HepG2 (cell line): ENCODE measurements around the gene RMI2. TPM values are rescaled to one million over a fixed set of nuclear protein-coding genes. Genes with fewer than 3 reads are reported as not detected.

Source experiments
- ATAC-seq: fragments of 200-7000 bp; cut with Tn5 transposase; 3 replicates; pipeline ENCODE4 v1.9.1; 2020; ENCODE audit warnings: mild to moderate bottlenecking, moderate library complexity
- BruUV-seq: library from RNA; stranded (reverse); fragments of 400-500 nt; replicated peaks from 2 replicates; lab custom pipeline; 2021; lab: Mats Ljungman, UMichigan
- CTCF ChIA-PET: fragments of 300-600 bp; formaldehyde crosslinking; extraction: SDS; loops from one replicate; lab custom pipeline; 2021; ENCODE audit warnings: low total read pairs, inconsistent platforms, low intra/inter-chr PET ratio; lab: Yijun Ruan, JAX
- POLR2A ChIA-PET: fragments of 350-600 bp; sonication (Branson Sonifier 250); formaldehyde crosslinking; loops from one replicate; lab custom pipeline; 2020; ENCODE audit warnings: antibody characterized with exemption, inconsistent platforms; lab: Yijun Ruan, JAX
- DNase-seq: peaks from one replicate; pipeline ENCODE4 v3.0.0-alpha.2; 2015; ENCODE audit warnings: low spot score
- FAIRE-seq: peaks from 3 replicates; lab custom pipeline; 2011; peaks lifted over from hg19 to GRCh38; lab: Jason Lieb, UNC
- H2AFZ ChIP-seq: one replicate; pipeline ENCODE4 v1.6.1; 2011; ENCODE audit warnings: low read length, inconsistent platforms
- H3K27ac ChIP-seq: fragments of 300-600 bp; 3 replicates; pipeline ENCODE4 v1.8.0; 2011; ENCODE audit warnings: mixed run types, mild to moderate bottlenecking, mixed read lengths, low read length, inconsistent platforms; ENCODE audit not compliant: insufficient read depth; ENCODE audit errors: extremely low read length
- H3K27me3 ChIP-seq, 2 experiments: fragments of 200-600 bp in 1 of 2; 2 replicates in 1 of 2; 3 replicates in 1 of 2; pipeline versions ENCODE4 v1.6.0 to v1.8.0; 2011; ENCODE audit warnings: low read length in 2 of 2, mild to moderate bottlenecking in 2 of 2, moderate library complexity in 2 of 2, inconsistent platforms in 1 of 2; ENCODE audit not compliant: insufficient read depth in 2 of 2, control insufficient read depth in 1 of 2
- H3K36me3 ChIP-seq, 2 experiments: fragments of 200-600 bp in 1 of 2; replicated peaks in 1 of 2; 2 replicates in 1 of 2; 3 replicates in 1 of 2; pipeline versions ENCODE4 v1.5.1 to v1.8.0; 2011; ENCODE audit warnings: low read length in 2 of 2, inconsistent platforms in 1 of 2; ENCODE audit not compliant: insufficient read depth in 2 of 2, control insufficient read depth in 1 of 2
- H3K4me1 ChIP-seq: 2 replicates; pipeline ENCODE4 v1.5.1; 2012; ENCODE audit warnings: low read length, inconsistent platforms; ENCODE audit not compliant: insufficient read depth
- H3K4me2 ChIP-seq: 2 replicates; pipeline ENCODE4 v1.6.0; 2011; ENCODE audit warnings: low read depth, low read length, inconsistent platforms
- H3K4me3 ChIP-seq, 3 experiments: fragments of 200-600 bp in 1 of 3; sonication (generic), shearing (Covaris generic) in 1 of 3; replicated peaks in 1 of 3; 2 replicates each; pipeline ENCODE4 v1.5.1; 2011 to 2016; ENCODE audit warnings: low read length in 3 of 3, inconsistent platforms in 2 of 3, low read depth in 2 of 3, mild to moderate bottlenecking in 2 of 3, control low read depth in 1 of 3, mixed read lengths in 1 of 3; ENCODE audit not compliant: insufficient read depth in 1 of 3
- H3K79me2 ChIP-seq: one replicate; pipeline ENCODE4 v1.6.1; 2011; ENCODE audit warnings: low read length, inconsistent platforms; ENCODE audit not compliant: insufficient read depth
- H3K9ac ChIP-seq: 2 replicates; pipeline ENCODE4 v1.6.0; 2011; ENCODE audit warnings: mild to moderate bottlenecking, low read depth, low read length, inconsistent platforms; ENCODE audit not compliant: insufficient read depth
- H3K9me3 ChIP-seq: 2 replicates; pipeline ENCODE4 v1.5.1; 2012; ENCODE audit warnings: mild to moderate bottlenecking, low read length
- H4K20me1 ChIP-seq: 2 replicates; pipeline ENCODE4 v1.6.0; 2011; ENCODE audit warnings: inconsistent platforms, mild to moderate bottlenecking, low read length, moderate library complexity; ENCODE audit not compliant: insufficient read depth
- FIP1L1 ChIP-seq: fragments of 200-400 bp; formaldehyde crosslinking; IDR thresholded peaks from 2 replicates; pipeline ENCODE4 v1.6.1; 2018; ENCODE audit warnings: low read depth, mild to moderate bottlenecking, low read length, moderate library complexity, borderline replicate concordance; ENCODE audit not compliant: insufficient read depth
- FOXA3 ChIP-seq: IDR thresholded peaks from 2 replicates; pipeline ENCODE4 v1.6.1; 2016; ENCODE audit warnings: missing genetic modification reagents, missing compliant biosample characterization
- GFI1 ChIP-seq: sonication (generic); formaldehyde crosslinking; IDR thresholded peaks from 2 replicates; pipeline ENCODE4 v1.5.0; 2020; ENCODE audit warnings: missing genetic modification reagents, mild to moderate bottlenecking, borderline replicate concordance
- TBL1XR1 ChIP-seq: fragments of 150-350 bp; IDR thresholded peaks from 2 replicates; pipeline ENCODE4 v1.6.1; 2014; ENCODE audit warnings: borderline replicate concordance, low read length; ENCODE audit not compliant: partially characterized antibody
- TRIM24 ChIP-seq: sonication (generic); formaldehyde crosslinking; IDR thresholded peaks from 2 replicates; pipeline ENCODE4 v1.8.0; 2022; ENCODE audit warnings: mild to moderate bottlenecking, missing genetic modification reagents
- ZMYM4 ChIP-seq: sonication (generic); formaldehyde crosslinking; IDR thresholded peaks from 2 replicates; pipeline ENCODE4 v1.8.1; 2023; ENCODE audit warnings: mild to moderate bottlenecking, missing genetic modification reagents
- ZNF142 ChIP-seq: sonication (generic); formaldehyde crosslinking; IDR thresholded peaks from 2 replicates; pipeline ENCODE4 v1.4.0; 2020; ENCODE audit warnings: missing genetic modification reagents
- ZNF318 ChIP-seq: sonication (generic); formaldehyde crosslinking; IDR thresholded peaks from 2 replicates; pipeline ENCODE4 v1.4.0; 2020; ENCODE audit warnings: mild to moderate bottlenecking, missing genetic modification reagents
- ZNF547 ChIP-seq: sonication (generic); formaldehyde crosslinking; IDR thresholded peaks from 2 replicates; pipeline ENCODE4 v1.5.1; 2020; ENCODE audit warnings: mild to moderate bottlenecking, missing genetic modification reagents
- WGBS: methylation state at CpG from one replicate; pipeline ENCODE4 v1.1.6; 2017; ENCODE audit warnings: low lambda C conversion rate; 5-methylcytosine and 5-hydroxymethylcytosine counted together
- in situ Hi-C: cut with HindIII; loops from 2 replicates; pipeline ENCODE4 v1.10.0; 2017; ENCODE audit warnings: low pct_unique_long_range_greater_than_20kb; ENCODE audit not compliant: extremely low pct_ligation_motif_present
- intact Hi-C: fragments of 100-400 bp; cut with micrococcal nuclease; formaldehyde crosslinking; loops from one replicate; pipeline ENCODE4 v1.10.0; 2022; ENCODE audit not compliant: unreplicated experiment
- polyA plus RNA-seq, 8 experiments: library from polyadenylated mRNA; depleted of rRNA in 3 of 8; stranded (reverse) in 7 of 8; unstranded in 1 of 8; fragments of >200 nt; fragmentation: Illumina TruSeq in 4 of 8; extraction: Trizol in 4 of 8; gene quantifications; 2 replicates each; pipeline versions ENCODE4 v1.2.1 to v1.2.3, GENCODE V29; 2011 to 2016; ENCODE audit warnings: low read depth in 4 of 8, missing spikeins in 1 of 8, mixed read lengths in 1 of 8; ENCODE audit not compliant: insufficient read depth in 1 of 8
- total RNA-seq, 5 experiments: library from RNA; depleted of rRNA; stranded (reverse); fragments of >200 nt; fragmentation: Illumina TruSeq; extraction: Trizol; gene quantifications; 2 replicates each; pipeline ENCODE4 v1.2.3, GENCODE V29; 2016; ENCODE audit warnings: low read depth in 1 of 5

Gene RMI2
- total and polyA plus RNA-seq, 2 of the 13 experiments (the other 11 are each of a cell fraction or from before 2014, with no cell fraction given) = 24.5 to 55.7 TPM

GRCh38 chr16:11329071-11329491 lies 16.2 kb upstream of the RMI2 start (continued):
- 0 out of 2 replicates have a peak, but pooled peaks have one; percentile 30 for TF ChIP-seq ZNF142 (CRISPR knock-in tag)

- ATAC-seq = no peak
- no peak for TF ChIP-seq ZNF318
- no peak for TF ChIP-seq FOXA3 (CRISPR knock-in tag)
- TF ChIP-seq GFI1 (CRISPR knock-in tag) = no peak
- no peak for TF ChIP-seq TRIM24 (CRISPR knock-in tag)
- TF ChIP-seq FIP1L1 = no peak
- TF ChIP-seq TBL1XR1 = no peak
- TF ChIP-seq ZMYM4 = no peak
- no peak for TF ChIP-seq ZNF547 (CRISPR knock-in tag)
- TF ChIP-seq, all 625 proteins: peak for 0
- H2AFZ ChIP-seq = no peak overlapping the region
- in situ Hi-C loops = no loop called here
- BruUV-seq = no TSS peak
- no peaks in the 10 kb centered on the region for H3K79me2 ChIP-seq
- intact Hi-C loops = no loop called here
- H4K20me1 ChIP-seq = no peaks in the 10 kb centered on the region
- no peak for DNase-seq
- no peak overlapping the region for H3K4me3 ChIP-seq
- peaks cover 70% of the 10 kb centered on the region for H3K4me1 ChIP-seq
- no peaks in the 10 kb centered on the region for H3K36me3 ChIP-seq
- no peak for FAIRE-seq
- no peak overlapping the region for H3K27ac ChIP-seq
- no peaks in the 10 kb centered on the region for H3K27me3 ChIP-seq
- 46% methylated on average over 3 of the region's 3 CpGs for WGBS
- POLR2A ChIA-PET = interaction anchor here (0.6 kb wide), 1 partner anchor 72 kb away, joined by 3 read pairs; no protein-coding TSS in a partner anchor
- no peak overlapping the region for H3K9ac ChIP-seq
- no peak overlapping the region for H3K4me2 ChIP-seq
- CTCF ChIA-PET = no interaction called here
- no peaks in the 10 kb centered on the region for H3K9me3 ChIP-seq
These were observed 15.4 kb upstream of the RMI2 start for GRCh38 chr16:11329891-11330290.
